WI38 (cell line): ENCODE measurements around the gene NRG3.

Experiments
- H3K4me3 ChIP-seq: 2 replicates; pipeline ENCODE4 v1.5.1; 2011; ENCODE audit warnings: low read depth, mild to moderate bottlenecking, control low read depth, low read length
- TF ChIP-seq, protein P1 (sequence below): IDR thresholded peaks from 2 replicates; pipeline ENCODE4 v1.5.1; 2012; ENCODE audit warnings: low read depth, mild to moderate bottlenecking, control low read depth, low read length

Gene NRG3

GRCh38 chr10:81848931-81849330, 26.1 kb upstream of the NRG3 start:
- H3K4me3 ChIP-seq: no peak overlapping the region
- TF ChIP-seq, protein P1, sequence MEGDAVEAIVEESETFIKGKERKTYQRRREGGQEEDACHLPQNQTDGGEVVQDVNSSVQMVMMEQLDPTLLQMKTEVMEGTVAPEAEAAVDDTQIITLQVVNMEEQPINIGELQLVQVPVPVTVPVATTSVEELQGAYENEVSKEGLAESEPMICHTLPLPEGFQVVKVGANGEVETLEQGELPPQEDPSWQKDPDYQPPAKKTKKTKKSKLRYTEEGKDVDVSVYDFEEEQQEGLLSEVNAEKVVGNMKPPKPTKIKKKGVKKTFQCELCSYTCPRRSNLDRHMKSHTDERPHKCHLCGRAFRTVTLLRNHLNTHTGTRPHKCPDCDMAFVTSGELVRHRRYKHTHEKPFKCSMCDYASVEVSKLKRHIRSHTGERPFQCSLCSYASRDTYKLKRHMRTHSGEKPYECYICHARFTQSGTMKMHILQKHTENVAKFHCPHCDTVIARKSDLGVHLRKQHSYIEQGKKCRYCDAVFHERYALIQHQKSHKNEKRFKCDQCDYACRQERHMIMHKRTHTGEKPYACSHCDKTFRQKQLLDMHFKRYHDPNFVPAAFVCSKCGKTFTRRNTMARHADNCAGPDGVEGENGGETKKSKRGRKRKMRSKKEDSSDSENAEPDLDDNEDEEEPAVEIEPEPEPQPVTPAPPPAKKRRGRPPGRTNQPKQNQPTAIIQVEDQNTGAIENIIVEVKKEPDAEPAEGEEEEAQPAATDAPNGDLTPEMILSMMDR: no peak

DNA sequence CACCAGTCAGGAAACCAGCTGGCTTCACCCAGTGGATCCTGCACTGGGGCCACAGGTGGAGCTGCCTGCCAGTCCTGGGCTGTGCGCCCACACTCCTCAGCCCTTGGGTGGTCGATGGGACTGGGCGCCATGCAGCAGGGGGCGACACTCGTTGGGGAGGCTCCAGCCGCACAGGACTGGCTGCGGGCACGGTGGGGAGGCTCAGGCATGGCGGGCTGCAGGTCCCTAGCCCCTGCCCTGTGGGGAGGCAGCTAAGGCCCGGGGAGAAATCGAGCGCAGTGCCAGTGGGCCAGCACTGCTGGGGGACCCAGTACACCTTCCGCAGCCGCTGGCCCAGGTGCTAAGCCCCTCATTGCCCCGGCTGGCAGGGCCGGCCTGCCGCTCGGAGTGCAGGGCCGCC, 12.4 kb upstream of the NRG3 start:
- TF ChIP-seq, protein P1: no peak
- H3K4me3 ChIP-seq: no peak overlapping the region

DNA sequence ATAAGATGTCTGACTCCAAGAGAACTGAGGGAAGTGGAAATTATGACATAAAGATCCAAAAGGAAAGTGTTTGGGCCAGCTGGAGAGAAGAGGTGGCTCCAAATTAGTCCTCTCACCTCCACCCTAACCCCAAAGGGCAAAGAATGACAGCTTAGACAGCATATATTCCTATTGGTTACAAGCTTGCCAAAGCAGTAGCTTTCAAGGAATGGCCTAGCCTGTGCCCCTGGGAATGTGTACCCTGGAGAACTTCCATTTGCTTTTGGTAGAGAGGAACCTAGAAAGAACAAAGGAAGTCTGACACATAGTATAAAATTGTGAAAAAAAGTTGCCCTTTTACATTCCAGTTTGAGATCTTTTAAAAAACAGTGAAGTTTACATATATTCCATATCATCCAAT, 11.2 kb upstream of the NRG3 start:
- H3K4me3 ChIP-seq: no peak overlapping the region
- TF ChIP-seq, protein P1: no peak

GRCh38 chr10:81865581-81865980, 9.4 kb upstream of the NRG3 start:
- TF ChIP-seq, protein P1: no peak
- H3K4me3 ChIP-seq: no peak overlapping the region

DNA sequence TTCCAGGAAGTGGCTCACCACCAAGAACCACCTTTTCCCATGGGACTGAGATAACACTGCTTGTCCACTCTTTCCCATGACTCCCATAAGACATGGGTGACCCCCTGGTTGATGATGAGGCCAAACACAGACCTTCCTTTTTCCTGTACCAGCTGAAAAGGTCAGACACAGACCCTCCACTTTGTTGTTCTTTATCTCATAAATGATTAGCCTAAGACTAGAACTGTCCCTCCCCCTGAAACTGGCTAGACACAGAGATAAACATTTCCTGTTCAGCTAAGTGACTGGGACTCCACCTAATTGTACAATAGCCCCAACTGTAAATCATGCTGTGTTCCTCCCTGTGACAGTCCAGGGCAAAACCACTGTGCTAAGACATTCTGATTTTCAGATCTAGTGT, 8.2 kb upstream of the NRG3 start:
- TF ChIP-seq, protein P1: no peak
- H3K4me3 ChIP-seq: no peak overlapping the region

- TF ChIP-seq, protein P1: no peak
- no peak overlapping the region for H3K4me3 ChIP-seq
These were observed 4.5 kb upstream of the NRG3 start for GRCh38 chr10:81870472-81870871.

GRCh38 chr10:81871558-81871957, 3.4 kb upstream of the NRG3 start:
- TF ChIP-seq, protein P1: no peak
- no peak overlapping the region for H3K4me3 ChIP-seq
